NCI-H1417 treated with DMSO at 0.1 percent for 48 hours (cell line): ENCODE data around the gene ASMTL.
"Not testable (repeated sequence)": the region's sequence is repeated elsewhere in the genome, so short reads cannot be mapped to it uniquely, and the experiment has no call there.

Experiments used
- DNase-seq: peaks from one replicate; lab custom pipeline; 2025; lab: John Stamatoyannopoulos, UW

Gene ASMTL

DNA sequence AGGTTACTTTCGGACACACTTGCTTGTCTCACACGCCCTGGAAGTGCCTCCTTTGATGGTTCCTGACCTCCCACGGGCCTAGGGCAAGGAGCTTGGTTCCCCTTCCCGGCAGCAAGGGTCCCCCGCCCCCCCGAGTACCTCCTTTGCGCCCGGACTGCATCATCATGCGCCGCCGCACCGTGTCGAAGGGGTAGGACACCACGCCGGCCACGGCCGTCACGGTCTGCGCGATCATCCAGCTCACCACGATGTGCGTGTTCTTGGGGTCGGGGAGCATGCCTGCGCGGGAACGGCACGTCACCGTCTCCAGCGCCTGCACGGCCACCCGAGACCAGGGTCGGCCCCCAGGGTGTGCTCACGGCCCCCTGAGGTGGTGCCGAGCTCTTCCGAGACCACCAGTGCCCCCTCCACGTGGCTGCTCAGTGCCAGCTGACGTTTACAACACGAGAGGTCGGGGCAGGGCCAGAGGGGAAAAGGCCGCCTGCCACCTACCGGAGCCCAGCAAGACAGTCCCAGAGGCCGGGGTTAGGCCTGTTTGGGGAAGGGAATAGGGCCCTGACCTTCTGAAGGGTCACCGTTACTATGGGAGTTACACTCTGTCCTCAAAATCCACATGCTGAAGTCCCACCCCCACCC is 65.5 kb downstream of the ASMTL start:
- DNase-seq: no peak

DNA sequence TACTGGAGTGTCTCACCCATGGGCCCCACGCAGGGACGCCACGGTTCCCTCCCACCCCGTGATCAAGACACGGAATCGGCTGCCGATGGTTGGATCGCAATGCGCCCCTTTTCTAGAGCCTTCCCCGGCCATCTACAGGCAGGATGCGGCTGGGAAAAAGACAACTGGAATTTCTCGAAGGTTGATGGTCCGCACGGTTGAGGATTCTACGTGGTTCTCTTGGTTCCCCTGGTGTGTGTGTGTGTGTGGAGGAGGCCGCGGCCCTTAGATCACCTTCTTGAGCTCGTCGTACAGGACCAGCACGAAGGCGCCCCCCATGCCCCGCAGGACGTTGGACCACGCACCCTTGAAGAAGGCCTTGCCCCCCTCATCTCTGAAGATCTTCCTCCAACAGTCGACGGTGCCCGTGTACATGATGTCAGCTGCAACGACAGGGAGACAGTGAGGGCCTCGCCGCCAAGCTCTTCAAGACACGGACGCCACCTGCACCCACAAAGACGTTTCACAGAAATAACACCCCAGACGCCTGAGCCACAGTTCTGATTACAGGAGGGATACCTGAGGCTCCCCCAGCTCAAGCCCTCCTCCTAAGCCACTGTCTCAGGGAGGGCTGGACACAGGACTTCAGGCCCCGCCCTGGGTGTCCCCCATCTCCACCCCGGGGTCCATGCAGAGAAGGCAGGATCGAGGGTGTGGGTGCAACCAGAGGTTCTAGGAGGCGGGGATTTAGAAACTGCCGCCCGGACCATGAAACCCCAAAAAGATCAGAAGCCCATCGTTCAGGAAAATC is 66.2 kb downstream of the ASMTL start:
- no peak for DNase-seq

DNA sequence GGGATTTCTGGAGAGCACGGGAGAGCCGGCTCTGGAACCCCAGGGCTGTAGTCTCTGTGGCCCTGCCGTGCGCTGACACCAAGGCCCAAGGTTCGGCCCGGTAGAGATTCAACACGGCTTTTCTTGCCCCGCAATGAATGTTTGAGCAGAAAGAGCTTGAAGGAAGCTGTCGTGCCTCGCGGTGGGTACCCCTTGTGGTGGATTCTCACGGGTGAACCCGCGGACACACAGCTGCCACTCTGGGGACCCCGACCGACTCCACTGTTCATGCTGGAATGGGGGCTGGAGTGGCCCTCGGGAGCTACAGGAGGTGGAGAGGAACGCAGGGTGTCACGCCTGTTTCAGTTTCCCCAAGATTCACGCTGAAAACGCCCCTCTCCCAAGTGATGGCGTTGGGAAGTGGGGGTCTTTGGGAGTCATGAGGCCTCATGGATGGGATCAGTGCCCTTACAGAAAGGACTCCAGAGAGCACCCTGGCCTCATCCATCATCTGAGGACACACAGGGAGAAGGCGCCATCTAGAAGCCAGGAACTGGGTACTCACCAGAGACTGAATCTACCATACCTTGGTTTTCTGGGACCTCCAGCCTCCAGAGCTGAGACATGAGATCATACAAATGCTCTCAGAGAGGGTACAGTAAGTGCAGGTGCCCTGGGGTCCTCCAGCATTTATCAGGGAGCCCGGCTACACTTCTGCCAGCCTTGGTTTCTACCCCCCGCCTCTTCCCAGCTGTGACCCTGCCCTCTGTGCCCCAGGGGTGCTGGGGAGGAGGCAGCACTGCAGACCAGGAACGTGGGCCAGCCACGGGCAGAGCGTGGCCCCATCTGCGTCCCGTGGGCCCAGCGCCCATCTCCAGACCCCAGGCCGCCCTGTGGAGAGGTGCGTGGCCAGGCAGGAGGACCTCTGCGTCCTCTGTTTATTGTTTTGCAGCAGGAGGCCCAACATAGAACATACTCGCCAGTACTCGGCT is 67.2 kb downstream of the ASMTL start:
- no peak for DNase-seq

DNA sequence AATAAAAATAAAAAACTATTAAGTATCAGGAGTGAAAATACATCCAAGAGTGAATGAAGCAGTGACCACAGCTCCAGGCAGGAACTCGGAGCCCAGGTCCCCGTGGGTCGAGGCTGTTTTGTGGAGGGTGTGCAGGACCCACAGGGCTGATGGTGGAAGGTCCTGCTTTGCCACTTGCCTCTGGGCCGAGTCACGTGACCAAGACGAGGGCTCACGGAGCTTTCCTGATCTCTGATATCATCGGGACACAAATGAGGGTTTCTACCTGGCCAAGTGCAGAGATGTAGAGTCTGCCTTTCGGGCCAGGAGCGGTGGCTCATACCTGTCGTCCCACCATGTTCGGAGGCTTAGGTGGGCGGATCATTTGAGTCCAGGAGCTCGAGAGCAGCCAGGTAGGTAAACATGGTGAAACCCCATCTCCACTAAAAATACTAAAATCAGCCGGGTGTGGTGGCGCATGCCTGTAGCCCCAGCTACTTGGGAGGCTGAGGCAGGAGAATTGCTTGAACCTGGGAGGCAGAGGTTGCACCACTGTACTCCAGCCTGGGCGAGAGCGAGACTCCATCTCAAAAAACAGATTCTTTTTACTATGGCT is 68.0 kb downstream of the ASMTL start:
- no peak for DNase-seq

DNA sequence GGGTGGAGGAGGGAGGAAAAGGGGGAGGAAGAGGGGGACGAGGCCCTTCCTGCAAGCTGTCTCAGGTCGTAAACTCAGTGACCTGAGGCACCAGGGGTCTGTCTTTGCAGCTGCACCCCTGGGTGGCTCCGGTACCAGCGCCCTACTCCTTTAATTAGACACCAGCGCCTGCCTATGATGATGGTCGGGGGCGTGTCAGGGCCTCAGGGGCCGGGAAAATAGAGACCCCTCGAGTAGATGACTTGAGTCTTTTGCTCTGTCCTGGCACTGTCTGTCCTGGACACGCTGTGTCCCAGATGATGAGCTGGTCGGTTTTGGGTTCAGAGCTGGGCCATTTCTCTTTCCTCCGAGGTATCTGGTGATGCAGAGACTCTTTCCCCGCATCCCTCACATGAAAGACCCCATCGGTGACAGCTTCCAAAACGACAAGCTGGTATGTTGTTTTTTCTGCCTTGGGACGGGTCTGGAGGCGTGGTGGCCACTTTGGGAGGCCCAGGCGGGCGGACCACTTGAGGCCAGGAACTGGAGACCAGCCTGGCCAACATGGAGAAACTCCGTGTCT is 72.0 kb downstream of the ASMTL start:
- DNase-seq: no peak

DNA sequence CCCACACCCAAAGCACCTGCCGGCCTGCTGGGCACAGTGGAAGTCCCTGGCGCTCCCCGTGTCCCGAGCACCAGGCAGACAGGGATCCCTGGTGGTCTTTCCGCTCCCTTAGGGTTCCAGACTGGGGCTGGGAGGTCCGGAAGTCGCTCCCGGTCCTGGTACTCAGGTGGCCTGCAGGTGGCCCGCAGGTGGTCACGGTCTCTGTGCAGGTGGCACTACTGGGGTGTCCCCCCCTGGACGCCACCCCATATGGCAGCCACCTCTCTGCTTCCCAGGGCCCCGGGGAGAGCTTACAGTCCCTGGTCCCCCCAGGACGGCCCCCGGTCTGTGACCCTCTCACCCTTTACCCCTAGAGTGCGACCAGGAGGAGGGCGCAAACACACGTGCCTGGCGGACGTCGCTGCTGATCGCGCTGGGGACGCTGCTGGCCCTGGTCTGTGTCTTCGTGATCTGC is 74.4 kb downstream of the ASMTL start:
- no peak for DNase-seq

DNA sequence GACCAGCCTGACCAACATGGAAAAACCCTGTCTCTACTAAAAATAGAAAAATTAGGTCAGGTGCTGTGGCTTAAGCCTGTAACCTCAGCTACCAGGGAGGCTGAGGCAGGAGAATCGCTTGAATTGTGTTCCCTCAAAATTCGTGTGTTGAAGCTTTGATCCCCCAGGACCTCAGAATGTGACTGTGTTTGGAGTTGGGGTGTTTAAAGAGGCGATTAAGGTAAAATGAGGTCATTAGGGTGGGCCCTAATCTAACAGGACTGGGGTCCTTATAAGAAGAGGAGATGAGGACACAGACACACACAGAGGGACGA is 84.4 kb downstream of the ASMTL start:
- no peak for DNase-seq

DNA sequence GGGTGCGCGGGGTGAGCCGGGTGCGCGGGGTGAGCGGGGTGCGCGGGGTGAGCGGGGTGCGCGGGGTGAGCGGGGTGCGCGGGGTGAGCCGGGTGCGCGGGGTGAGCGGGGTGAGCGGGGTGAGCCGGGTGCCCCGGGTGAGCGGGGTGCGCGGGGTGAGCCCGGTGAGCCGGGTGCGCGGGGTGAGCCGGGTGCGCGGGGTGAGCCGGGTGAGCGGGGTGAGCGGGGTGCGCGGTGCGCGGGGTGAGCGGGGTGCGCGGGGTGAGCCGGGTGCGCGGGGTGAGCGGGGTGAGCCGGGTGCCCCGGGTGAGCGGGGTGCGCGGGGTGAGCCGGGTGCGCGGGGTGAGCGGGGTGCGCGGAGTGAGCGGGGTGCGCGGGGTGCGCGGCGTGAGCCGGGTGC is 86.3 kb downstream of the ASMTL start:
- not testable (repeated sequence) for DNase-seq

DNA sequence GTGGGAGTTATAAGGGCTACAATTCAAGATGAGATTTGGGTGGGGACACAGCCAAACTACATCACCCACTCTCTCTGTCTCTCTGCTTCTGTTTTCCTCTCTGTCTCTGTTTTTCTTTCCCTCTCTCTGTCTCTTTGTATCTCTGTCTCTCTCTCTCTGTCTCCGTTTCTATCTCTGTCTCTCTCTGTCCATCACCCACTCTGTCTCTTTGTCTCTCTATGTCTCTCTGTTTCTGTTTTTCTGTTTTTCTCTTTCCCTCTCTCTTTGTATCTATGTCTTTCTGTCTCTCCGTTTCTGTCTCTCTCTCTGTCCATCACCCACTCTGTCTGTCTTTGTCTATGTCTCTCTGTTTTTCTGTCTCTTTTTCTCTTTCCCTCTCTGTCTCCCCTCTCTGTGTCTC is 90.8 kb downstream of the ASMTL start:
- no peak for DNase-seq

DNA sequence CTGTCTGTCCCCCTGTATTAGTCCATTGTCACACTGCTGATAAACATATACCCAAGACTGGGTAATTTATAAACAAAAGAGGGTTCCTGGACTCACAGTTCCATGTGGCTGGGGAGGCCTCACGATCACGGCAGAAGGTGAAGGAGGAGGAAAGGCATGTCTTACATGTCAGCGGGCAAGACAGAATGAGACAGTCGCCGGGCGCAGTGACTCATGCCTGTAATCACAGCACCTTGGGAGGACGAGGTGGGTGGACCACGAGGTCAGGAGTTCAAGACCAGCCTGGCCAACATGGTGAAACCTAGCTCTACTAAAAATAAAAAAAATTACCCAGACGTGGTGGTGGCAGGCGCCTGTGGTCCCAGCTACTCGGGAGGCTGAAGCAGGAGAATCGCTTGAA is 91.4 kb downstream of the ASMTL start:
- no peak for DNase-seq

DNA sequence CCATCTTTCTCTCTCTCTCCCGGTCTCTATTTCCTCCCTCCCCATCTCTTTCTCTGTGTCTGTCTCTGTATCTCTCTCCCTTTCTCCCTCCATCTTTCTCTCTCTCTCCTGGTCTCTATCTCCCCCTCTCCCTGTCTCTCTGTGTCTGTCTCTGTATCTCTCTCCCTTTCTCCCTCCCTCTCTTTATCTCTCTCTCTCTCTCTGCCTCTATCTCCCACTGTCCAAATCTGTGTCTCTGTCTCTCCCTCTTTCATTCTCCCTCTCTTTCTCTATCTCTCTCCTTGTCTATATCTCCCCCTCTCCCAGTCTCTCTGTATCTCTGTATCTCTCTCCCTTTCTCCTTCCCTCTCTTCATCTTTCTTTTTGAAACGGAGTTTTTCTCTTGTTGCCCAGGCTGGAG is 92.5 kb downstream of the ASMTL start:
- DNase-seq: no peak

DNA sequence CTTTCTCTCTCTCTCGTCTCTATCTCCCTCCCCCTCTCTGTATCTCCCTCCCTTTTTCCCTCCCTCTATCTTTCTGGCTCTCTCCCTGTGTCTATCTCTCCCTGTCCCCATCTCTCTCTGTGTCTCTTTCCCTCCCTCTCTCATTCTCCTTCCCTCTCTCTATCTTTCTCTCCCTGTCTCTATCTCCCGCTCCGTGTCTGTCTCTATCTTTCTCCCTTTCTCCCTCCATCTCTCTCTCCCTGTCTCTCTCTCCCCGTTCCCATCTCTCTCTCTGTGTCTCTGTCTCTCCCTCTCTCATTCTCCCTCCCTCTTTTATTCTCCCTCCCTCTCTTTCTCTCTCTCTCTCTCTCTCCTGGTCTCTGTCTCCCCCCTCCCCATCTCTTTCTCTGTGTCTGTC is 93.2 kb downstream of the ASMTL start:
- DNase-seq: no peak

DNA sequence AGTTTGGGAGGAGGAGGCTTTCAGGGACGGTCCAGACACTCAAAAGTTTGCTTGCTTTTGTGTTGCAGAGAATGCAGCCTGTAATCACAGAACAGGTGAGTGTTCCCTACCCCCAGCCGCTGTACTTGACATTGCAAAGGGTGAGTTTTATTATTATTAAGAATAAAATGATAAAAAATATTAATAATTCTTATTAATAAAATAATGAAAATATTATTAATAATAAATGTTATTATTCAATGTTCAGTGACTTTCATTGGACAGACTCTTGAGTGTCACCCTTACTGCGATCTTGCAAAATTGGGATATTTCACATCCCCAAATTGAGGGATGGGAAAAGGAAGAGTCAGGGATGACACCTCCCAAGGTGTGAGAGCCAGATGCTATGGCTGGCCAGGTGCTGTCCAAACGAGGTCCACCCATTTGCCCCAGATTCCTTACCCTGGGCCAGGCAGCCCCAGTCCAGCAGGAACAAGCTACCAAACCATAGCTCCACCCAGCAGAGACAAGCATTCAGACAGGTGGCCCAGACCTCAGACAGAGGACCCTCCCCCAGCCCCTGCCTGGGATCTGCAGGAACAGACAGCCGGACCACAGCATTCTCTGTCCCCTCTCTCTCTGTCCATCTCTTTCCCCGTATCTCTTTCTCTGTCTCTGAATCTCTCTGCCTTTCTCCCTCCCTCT is 93.8 kb downstream of the ASMTL start:
- no peak for DNase-seq

DNA sequence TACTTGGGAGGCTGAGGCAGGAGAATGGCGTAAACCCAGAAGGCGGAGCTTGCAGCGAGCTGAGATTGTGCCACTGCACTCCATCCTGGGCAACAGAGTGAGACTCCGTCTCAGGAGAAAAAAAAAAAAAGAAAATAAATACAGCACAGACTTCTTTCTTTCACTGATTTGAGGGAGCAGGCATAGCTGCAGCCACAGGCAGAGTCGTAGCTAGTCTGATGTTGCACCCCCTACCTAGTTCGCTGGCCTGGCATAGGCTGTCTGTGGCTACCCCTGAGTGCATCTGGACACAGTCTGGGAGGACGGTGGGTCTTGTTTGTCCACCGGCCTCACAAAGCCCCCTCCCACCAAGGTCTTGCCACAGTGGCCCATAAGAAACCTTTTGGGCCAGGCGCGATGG is 94.7 kb downstream of the ASMTL start:
- no peak for DNase-seq

DNA sequence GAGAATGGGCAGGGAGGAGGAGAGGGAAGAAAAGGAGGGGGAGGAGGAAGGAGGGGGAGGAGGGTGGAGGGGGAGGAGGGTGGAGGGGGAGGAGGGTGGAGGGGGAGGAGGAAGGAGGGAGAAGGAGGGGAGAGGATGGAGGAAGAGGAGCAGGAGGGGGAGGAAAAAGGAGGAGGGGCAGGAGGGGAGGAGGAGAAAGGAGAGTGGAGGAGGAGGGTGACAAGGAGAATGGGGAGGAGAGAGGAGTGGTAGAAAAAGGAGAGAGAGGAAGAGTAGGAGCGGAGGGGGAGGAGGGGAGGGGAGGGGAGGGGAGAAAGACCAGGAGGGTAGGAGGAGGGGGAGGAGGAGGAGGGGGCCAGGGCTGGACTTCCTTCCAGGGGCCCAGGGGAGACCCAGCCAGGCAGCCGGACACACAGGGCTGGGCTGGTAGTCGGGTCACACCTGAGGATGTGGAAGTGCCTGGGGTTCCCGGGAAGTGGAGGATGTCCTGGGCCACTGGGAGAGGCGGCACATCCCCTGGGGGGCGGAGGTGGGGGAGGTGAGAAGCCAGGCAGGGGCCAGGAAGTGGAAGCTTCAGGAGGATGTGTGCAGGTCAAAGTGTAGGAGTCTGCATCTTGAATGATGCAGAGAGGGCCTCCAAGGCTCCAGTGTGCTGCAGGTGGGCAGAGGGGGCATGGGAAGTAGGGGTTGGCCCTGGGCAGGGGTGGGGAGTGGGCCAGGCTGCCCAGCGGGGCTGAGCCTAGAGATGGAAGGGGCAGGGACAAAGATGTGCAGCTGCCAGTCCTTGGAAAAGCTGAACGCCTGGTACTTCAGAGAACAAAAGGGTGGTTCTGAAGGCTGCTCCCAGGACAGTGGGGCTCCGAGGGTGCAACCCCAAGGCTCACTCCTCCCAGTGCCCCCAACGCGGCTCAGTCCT is 97.3 kb downstream of the ASMTL start:
- DNase-seq: no peak

DNA sequence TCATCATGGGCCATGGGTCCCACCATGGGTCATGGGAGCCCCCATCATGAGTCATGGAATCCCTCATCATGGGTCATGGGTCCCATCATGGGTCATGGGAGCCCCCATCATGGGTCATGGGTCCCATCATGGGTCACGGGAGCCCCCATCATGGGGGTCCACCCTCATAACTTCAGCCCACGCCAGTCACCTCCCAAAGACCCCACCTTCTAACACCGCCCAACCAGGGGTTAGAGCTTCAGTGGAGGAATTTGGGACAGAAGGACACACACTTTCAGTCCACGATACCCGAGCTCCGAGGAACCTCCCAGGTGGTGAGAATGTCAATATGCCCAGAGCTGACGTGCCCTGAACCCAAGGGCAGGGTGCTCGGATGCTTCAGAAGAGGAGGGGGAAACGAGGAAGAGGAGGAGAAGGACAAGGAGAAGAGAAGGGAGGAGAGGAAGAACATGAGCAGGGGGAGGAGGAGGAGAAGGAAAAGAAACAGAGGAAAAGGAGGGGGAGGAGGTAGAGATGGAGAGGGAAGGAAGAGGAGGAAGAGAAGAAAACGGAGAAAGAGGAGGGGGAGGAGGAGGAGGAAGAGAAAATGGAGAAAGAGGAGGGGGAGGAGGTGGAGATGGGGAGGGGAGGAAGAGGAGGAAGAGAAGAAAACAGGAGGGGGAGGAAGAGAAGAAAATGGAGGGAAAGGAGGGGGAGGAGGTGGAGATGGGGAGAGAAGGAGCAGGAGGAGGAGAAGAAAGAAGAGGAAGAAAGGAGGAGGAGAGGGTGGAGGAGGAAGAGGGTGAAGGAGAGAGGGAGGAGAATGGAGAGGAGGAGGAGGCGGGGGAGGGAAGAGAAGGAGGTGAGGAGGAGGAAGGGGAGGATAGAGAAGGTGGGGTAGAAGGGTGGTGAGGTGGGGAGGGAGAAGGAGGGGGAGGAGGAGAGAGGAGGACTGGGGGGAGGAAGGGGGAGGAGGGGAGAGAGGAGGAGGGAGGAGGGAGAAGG is 98.4 kb downstream of the ASMTL start:
- DNase-seq: no peak
